ENCODE data around the gene RPL39L.
A peak's percentile ranks its signal among the peaks of the same experiment; 100 is the strongest.

RPL39L gene

GRCh38 chr3:187103251-187103650 lies 36.0 kb downstream of the RPL39L start:
- TF ChIP-seq CTCF (IDR thresholded peaks at IDR 0.05; ENCODE audit: low read depth, low read length), result no peak
- in situ Hi-C loops (cut with HindIII; ENCODE audit: low sequenced_read_pairs), result no loop called here
- H3K4me3 ChIP-seq (ENCODE audit: low read depth, low read length), result no peak overlapping the region
- DNase-seq (ENCODE audit: low read depth, low spot score), result no peak

GRCh38 chr3:187102073-187102634 lies 37.1 kb downstream of the RPL39L start:
- peak overlapping the region; percentile 4 for H3K4me3 ChIP-seq (ENCODE audit: low read depth, low read length)
- TF ChIP-seq CTCF (IDR thresholded peaks at IDR 0.05; ENCODE audit: low read depth, low read length), result no peak
- in situ Hi-C loops (cut with HindIII; ENCODE audit: low sequenced_read_pairs), result no loop called here
- DNase-seq (ENCODE audit: low read depth, low spot score), result no peak

- DNase-seq (ENCODE audit: low read depth, low spot score), result peak; percentile 81
- H3K4me3 ChIP-seq (ENCODE audit: low read depth, low read length), result peak overlapping the region; percentile 4
- in situ Hi-C loops (cut with HindIII; ENCODE audit: low sequenced_read_pairs), result no loop called here
Observed at GRCh38 chr3:187101184-187102072, 37.9 kb downstream of the RPL39L start.

GRCh38 chr3:187098923-187099512 lies 40.3 kb downstream of the RPL39L start:
- no peak for DNase-seq (ENCODE audit: low read depth, low spot score)
- no peak for TF ChIP-seq CTCF (IDR thresholded peaks at IDR 0.05; ENCODE audit: low read depth, low read length)
- no peak overlapping the region for H3K4me3 ChIP-seq (ENCODE audit: low read depth, low read length)
- in situ Hi-C loops (cut with HindIII; ENCODE audit: low sequenced_read_pairs), result no loop called here

More at GRCh38 chr3:187101184-187102072, 37.9 kb downstream of the RPL39L start:
- no peak for TF ChIP-seq CTCF (IDR thresholded peaks at IDR 0.05; ENCODE audit: low read depth, low read length)

- no peak overlapping the region for H3K4me3 ChIP-seq (ENCODE audit: low read depth, low read length)
- no peak for DNase-seq (ENCODE audit: low read depth, low spot score)
- in situ Hi-C loops (cut with HindIII; ENCODE audit: low sequenced_read_pairs), result no loop called here
- TF ChIP-seq CTCF (IDR thresholded peaks at IDR 0.05; ENCODE audit: low read depth, low read length), result no peak
Observed at GRCh38 chr3:187093320-187093719, 46.0 kb downstream of the RPL39L start.

- no peak for TF ChIP-seq CTCF (IDR thresholded peaks at IDR 0.05; ENCODE audit: low read depth, low read length)
- no peak for DNase-seq (ENCODE audit: low read depth, low spot score)
- H3K4me3 ChIP-seq (ENCODE audit: low read depth, low read length), result no peak overlapping the region
- in situ Hi-C loops (cut with HindIII; ENCODE audit: low sequenced_read_pairs), result no loop called here
Observed at GRCh38 chr3:187088701-187089100, 50.6 kb downstream of the RPL39L start.
